Measurements from ENCODE around the gene SAC3D1.

The SAC3D1 gene

DNA sequence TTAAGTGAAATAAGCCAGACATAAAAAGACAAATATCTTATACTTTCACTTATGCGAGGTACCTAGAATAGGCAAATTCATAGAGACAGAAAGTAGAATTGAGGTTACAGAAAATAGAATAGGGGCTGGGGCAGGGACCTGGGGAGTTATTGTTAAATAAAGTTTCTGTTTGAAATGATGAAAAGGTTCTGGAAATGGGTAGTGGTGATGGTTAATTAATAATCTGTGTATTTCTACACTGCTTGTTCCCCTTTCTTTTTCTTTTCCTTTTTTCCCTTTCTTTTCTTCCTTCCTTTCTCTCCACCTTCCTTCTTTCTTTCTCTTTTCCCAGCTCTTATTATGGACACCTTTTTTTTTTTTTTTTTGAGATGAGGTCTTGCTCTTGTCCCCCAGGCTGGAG, 14.5 kb downstream of the SAC3D1 start:
- H3F3A ChIP-seq (ENCODE audit: insufficient read depth): no peaks in the 10 kb centered on the region
- TF ChIP-seq, protein P1, sequence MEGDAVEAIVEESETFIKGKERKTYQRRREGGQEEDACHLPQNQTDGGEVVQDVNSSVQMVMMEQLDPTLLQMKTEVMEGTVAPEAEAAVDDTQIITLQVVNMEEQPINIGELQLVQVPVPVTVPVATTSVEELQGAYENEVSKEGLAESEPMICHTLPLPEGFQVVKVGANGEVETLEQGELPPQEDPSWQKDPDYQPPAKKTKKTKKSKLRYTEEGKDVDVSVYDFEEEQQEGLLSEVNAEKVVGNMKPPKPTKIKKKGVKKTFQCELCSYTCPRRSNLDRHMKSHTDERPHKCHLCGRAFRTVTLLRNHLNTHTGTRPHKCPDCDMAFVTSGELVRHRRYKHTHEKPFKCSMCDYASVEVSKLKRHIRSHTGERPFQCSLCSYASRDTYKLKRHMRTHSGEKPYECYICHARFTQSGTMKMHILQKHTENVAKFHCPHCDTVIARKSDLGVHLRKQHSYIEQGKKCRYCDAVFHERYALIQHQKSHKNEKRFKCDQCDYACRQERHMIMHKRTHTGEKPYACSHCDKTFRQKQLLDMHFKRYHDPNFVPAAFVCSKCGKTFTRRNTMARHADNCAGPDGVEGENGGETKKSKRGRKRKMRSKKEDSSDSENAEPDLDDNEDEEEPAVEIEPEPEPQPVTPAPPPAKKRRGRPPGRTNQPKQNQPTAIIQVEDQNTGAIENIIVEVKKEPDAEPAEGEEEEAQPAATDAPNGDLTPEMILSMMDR (IDR thresholded peaks at IDR 0.05; ENCODE audit: insufficient read depth, low read length, poor library complexity, severe bottlenecking): no peak
- no peak for TF ChIP-seq EZH2phosphoT487 (conservative IDR thresholded peaks at IDR 0.05; ENCODE audit: low read length)

DNA sequence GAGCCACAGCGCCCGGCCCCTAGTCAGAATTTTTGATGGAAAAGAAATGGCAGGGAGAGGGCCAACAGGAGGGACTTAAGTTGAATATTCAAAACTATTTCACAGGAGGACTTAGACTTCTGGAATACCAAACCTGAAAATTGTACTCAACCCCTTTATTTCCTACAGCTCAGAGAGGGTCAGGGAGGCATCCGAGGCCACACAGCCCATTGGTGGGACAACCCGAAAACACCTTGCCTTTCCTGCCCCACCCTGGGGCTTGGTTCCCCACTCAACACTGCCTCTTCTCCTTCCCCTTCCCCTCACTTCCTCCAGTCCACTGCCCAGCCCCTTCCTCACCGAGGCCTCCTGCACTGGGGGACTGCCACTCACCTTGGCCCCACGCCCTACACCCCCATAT, 16.0 kb downstream of the SAC3D1 start:
- Histone ChIP-seq H2AFZ (ENCODE audit: low read depth, low read length, severe bottlenecking) (no peak overlapping the region), H3K9me3 (ENCODE audit: insufficient read depth, low read length) (no peaks in the 10 kb centered on the region), H3K9ac (ENCODE audit: low read length) (no peak overlapping the region), H3K27ac (ENCODE audit: low read depth, low read length) (no peak overlapping the region), H3F3A (ENCODE audit: insufficient read depth) (no peaks in the 10 kb centered on the region), H3K36me3 (ENCODE audit: low read length) (no peaks in the 10 kb centered on the region), H3K4me3 (ENCODE audit: insufficient read depth, low read length, poor library complexity, severe bottlenecking) (no peak overlapping the region), H3K79me2 (ENCODE audit: insufficient read depth, low read length) (no peaks in the 10 kb centered on the region), H3K9me2 (replicated peaks; ENCODE audit: insufficient read depth, low read length) (no peaks in the 10 kb centered on the region), H3K27me3 (ENCODE audit: low read length) (no peaks in the 10 kb centered on the region), H3K4me2 (ENCODE audit: low read depth, low read length, poor library complexity, severe bottlenecking) (no peak overlapping the region), H4K20me1 (ENCODE audit: low read depth, low read length) (no peaks in the 10 kb centered on the region)
- TF ChIP-seq, protein P1 (IDR thresholded peaks at IDR 0.05; ENCODE audit: insufficient read depth, low read length, poor library complexity, severe bottlenecking): no peak
- no peak for TF ChIP-seq EZH2phosphoT487 (conservative IDR thresholded peaks at IDR 0.05; ENCODE audit: low read length)

More for the DNA sequence above, 14.5 kb downstream of the SAC3D1 start:
- H3K4me2 ChIP-seq (ENCODE audit: low read depth, low read length, poor library complexity, severe bottlenecking): no peak overlapping the region
- no peak overlapping the region for H3K9ac ChIP-seq (ENCODE audit: low read length)
- H3K27ac ChIP-seq (ENCODE audit: low read depth, low read length): no peak overlapping the region
- H3K79me2 ChIP-seq (ENCODE audit: insufficient read depth, low read length): no peaks in the 10 kb centered on the region
- no peaks in the 10 kb centered on the region for H3K9me3 ChIP-seq (ENCODE audit: insufficient read depth, low read length)
- no peaks in the 10 kb centered on the region for H3K27me3 ChIP-seq (ENCODE audit: low read length)
- H3K36me3 ChIP-seq (ENCODE audit: low read length): no peaks in the 10 kb centered on the region
- H4K20me1 ChIP-seq (ENCODE audit: low read depth, low read length): no peaks in the 10 kb centered on the region
- H3K9me2 ChIP-seq (replicated peaks; ENCODE audit: insufficient read depth, low read length): no peaks in the 10 kb centered on the region
- H3K4me3 ChIP-seq (ENCODE audit: insufficient read depth, low read length, poor library complexity, severe bottlenecking): no peak overlapping the region
- no peak overlapping the region for H2AFZ ChIP-seq (ENCODE audit: low read depth, low read length, severe bottlenecking)

DNA sequence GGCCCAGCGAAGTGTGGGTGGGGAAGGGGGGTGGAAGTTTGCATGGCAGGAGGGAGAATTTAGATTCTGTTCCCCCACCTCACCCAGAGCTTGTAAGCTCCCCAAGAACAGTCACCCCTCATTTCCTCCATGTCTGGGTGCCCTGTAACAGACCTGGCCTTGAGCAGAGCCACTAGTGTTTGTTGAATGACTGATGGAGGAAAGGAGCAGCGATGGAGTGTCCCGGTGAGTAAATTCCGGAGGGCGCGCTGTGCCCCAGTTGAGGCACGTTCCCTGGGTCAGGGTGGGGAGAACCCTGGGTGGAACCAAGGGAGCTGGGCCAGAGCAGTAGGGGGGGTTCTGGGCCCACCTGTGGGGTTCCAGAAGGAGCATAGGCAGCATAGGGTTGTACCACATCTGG, 16.5 kb downstream of the SAC3D1 start:
- Histone ChIP-seq H3K4me2 (ENCODE audit: low read depth, low read length, poor library complexity, severe bottlenecking) (no peak overlapping the region), H3K9me3 (ENCODE audit: insufficient read depth, low read length) (no peaks in the 10 kb centered on the region), H3K9me2 (replicated peaks; ENCODE audit: insufficient read depth, low read length) (no peaks in the 10 kb centered on the region), H2AFZ (ENCODE audit: low read depth, low read length, severe bottlenecking) (no peak overlapping the region), H4K20me1 (ENCODE audit: low read depth, low read length) (no peaks in the 10 kb centered on the region), H3F3A (ENCODE audit: insufficient read depth) (no peaks in the 10 kb centered on the region), H3K79me2 (ENCODE audit: insufficient read depth, low read length) (no peaks in the 10 kb centered on the region), H3K36me3 (ENCODE audit: low read length) (no peaks in the 10 kb centered on the region), H3K9ac (ENCODE audit: low read length) (no peak overlapping the region), H3K27me3 (ENCODE audit: low read length) (no peaks in the 10 kb centered on the region), H3K4me3 (ENCODE audit: insufficient read depth, low read length, poor library complexity, severe bottlenecking) (no peak overlapping the region), H3K27ac (ENCODE audit: low read depth, low read length) (no peak overlapping the region)
- no peak for TF ChIP-seq EZH2phosphoT487 (conservative IDR thresholded peaks at IDR 0.05; ENCODE audit: low read length)
- TF ChIP-seq, protein P1 (IDR thresholded peaks at IDR 0.05; ENCODE audit: insufficient read depth, low read length, poor library complexity, severe bottlenecking): no peak
